ENCODE data around the gene RYR2.

The RYR2 gene

DNA sequence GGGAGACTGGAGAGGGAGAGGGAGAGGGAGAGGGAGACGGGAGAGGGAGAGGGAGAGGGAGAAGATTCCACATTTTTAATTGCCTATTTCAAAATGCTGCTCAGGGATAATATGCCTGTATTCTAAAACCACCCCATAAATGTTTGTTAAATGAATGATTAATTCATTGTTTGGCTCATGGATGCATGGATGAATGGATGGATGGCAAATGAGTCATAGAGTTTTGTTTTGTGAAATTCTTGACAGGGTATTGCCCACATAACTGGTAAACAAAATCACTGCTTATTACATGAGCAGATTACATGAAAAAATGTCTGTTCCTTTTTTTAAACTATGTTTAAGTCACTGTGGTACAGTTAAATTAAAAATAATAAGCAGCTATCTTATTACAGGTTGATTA lies 628.3 kb downstream of the RYR2 start:
- no peak for DNase-seq (ENCODE audit: low read depth in 2 of 2)

DNA sequence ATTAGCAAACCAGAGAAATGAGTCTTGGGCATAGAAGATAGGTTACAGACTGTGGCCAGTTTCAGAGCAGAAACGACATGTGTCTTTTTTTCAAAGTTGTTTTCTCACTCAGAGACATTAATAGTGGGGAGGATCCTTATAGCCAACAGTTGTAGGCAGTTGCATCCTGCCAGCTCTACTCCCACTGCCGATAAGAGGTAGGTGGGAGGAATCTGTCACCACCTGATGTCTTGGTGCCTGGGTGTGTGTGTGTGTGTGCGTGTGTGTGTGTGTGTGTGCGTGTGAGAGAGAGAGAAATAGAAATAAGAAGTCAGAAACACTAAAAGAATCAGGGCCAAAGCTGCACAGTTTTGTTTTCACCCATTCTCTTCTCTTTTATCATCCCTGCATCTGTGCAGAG lies 629.3 kb downstream of the RYR2 start:
- no peak for DNase-seq (ENCODE audit: low read depth in 2 of 2)

DNA sequence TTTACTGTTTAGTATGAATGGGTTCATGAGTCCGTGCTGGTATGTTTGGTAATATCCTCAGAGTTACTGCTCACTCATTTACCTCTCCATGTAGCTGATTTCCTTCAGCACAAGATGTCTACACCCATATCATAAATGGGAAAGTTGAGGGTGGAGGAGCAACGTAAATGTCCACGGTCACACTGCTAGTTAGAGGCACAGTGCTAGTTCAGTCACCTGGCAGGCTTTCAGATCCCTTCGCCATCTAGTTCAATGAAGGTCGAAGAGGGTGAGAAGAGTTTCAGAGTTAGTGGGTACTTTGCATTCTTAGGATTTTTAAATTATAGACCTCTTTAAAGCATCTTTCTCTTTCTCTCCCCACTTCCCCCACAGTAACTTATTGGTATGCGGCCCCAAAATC lies 630.0 kb downstream of the RYR2 start:
- no peak for DNase-seq (ENCODE audit: low read depth in 2 of 2)

DNA sequence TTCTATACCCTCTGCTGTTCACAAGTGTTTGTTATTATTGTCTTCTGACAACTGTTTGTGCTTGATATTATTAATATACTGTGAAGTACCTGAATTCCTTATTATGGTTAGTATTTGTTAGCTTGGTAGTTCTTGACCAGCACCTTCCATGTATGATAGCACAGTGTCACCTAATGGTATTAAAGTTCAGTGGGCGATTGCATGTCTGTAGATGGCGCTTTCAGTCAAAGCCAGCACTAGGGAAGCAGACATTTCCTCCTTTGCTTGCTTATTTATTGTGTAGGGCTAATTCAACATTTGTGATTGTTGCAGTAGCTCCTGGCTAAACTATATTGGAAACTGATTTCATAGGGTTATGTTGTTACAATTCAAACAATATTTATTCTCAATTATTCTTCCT lies 630.8 kb downstream of the RYR2 start:
- DNase-seq (ENCODE audit: low read depth in 2 of 2), result no peak

DNA sequence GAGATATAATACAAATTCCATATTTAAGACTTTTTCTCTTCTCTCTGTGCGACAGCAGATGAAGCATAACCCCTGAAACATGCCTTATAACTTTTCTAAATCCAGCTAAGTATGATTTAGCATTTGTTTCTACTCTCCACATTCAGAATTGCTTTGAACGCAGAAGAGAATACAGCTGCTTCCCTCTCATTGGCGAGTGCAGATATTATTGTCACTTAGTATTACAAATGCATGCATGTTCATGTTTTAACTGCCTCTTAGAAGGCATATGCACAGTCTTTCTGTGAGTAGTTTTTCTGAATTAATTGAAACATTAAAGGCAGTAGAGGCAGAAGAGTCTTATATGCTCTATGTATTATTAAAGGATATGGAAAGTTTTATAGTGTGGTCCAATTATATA lies 631.6 kb downstream of the RYR2 start:
- no peak for DNase-seq (ENCODE audit: low read depth in 2 of 2)

DNA sequence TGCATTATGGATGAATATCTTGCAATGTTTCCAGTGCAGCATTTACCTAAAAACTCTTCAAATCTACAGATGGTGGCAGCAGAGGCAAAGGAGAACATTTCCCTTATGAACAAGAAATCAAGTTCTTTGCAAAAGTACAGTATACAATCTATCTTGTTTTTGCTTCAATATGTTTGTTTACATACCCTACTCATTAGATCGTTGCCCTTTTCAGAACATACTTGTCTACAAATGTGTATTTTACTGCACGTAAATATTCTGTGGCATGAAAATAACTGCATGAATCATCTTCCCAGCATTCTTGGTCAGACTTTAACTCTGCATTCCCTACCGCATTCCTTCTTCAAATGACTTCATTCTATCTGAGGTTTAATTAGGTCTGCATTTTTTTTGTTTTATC lies 636.0 kb downstream of the RYR2 start:
- DNase-seq (ENCODE audit: low read depth in 2 of 2), result no peak

DNA sequence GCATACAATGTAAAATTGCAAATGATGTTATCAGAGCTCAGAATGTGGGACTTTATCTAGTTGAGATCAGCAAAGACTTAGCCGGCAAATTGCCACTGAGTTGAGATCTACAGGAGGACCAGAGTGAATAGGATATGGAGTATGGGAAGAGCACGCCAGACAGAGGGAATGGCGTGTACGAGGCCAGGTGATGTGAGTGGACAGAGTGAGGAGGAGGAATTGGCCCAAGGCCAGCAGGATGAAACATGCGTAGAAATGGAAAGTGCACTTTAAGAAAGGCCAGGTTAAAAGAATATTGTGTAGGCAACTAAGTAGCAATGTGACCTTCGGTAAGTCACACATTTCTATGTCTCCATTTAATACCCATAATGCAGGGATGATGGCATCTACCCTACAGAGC lies 637.7 kb downstream of the RYR2 start:
- no peak for DNase-seq (ENCODE audit: low read depth in 2 of 2)

DNA sequence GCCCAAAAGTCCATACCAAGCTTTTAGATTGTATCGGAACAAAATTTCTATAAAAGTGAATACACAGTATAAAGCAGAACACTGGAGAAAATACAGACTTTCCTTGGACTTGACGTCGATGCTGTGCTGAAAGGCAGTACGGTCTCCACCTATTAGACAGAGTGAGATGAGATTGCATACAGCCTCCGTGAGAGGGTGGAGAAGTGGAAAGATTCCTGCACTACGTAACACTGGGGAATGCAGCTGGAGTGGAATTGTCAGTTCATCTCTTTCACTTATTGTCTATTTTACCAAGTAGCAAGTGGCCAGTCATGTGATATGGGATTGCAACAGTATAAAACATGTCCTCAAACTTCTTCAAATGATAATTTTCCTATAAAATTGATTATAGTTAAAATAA lies 639.2 kb downstream of the RYR2 start:
- DNase-seq (ENCODE audit: low read depth in 2 of 2), result no peak

DNA sequence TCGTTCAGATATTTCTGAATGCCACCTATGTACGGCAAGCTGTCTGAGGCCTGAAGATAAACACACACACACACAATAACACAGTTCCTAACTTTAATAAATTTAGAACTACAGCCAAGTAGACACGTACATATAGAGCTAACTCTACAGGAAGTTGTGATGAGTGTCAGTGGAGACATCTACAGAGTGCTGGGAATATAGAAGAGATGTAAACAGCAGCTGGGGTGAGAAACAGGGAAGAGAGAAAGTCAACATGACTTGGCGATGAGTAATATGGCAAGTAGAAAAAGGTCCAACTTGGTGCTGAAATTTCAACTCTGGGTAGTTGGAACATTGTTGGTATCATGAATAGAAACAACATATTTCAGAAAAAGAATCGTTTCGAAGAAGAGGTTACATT lies 642.3 kb downstream of the RYR2 start:
- no peak for DNase-seq (ENCODE audit: low read depth in 2 of 2)

DNA sequence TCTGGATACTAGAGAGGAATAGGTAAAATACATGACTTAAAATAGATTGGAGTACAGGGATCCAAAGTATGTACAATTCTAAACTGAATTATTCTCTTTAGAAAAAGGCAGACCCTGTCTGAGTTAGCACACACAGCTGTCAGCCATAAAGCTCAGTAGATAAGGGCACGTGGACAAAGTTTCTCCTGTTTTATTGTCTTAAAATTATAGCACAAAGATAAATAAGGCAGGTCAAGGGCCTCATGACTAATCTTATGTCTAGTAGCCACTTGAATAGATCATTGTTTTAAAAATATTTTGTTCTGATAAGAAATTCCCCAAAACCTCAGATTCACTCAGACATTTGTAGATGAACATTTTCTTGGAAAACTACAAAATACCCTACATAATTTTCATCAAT lies 643.6 kb downstream of the RYR2 start:
- no peak for DNase-seq (ENCODE audit: low read depth in 2 of 2)

DNA sequence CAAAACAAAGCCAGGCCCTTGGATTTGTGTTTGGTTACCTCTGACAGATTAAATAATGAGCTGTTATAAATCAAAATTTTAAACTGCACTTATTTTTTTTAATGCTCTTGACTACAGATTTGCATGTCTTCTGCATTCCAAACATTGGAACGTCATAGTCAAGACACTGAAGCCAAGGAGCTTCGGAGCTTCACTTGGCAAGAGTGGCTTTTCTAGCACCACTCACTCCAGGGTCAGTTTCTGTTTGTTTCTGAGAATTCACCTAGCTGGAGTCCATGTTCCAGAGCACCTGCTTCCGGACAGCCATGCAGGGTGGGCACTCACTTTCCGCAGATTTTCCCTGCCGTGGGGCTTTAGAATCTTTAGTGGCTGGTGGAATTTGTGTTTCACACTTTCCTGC lies 645.8 kb downstream of the RYR2 start:
- no peak for DNase-seq (ENCODE audit: low read depth in 2 of 2)

DNA sequence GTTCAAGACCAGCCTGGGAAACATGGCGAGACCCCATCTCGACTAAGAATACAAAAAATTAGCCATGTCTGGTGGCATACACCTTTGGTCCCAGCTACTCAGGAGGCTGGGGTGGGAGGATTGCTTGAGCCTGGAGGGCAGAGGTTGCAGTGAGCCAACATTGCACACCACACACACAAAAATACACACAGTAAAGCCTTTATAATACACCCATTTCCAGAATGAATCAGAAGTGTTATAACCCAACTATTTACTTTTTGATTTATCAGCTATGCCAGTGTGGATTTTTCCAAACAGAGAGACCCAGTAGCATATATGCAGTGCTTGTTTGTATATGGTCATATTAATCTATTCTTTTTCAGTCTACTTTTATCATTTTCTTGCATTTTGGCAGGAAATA lies 648.7 kb downstream of the RYR2 start:
- DNase-seq (ENCODE audit: low read depth in 2 of 2), result no peak

DNA sequence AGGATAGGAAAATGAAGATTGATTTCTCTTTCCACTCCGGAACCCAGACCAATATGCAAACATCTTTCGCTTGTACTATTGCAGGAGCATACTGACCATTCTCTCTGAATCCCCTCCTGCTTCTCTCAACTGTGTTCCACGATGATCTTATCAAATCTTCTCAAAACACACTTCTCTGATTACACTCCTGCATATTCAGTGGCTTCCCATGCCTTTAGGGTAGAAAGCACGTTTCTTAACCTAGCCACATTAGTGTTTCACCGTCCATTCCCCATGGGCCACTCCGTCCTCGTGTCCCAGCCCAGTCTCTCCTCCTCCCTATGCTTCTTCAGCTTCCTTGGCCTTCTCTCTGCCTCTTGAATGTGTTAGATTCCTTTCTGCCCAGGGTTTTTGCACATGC lies 650.3 kb downstream of the RYR2 start:
- no peak for DNase-seq (ENCODE audit: low read depth in 2 of 2)

DNA sequence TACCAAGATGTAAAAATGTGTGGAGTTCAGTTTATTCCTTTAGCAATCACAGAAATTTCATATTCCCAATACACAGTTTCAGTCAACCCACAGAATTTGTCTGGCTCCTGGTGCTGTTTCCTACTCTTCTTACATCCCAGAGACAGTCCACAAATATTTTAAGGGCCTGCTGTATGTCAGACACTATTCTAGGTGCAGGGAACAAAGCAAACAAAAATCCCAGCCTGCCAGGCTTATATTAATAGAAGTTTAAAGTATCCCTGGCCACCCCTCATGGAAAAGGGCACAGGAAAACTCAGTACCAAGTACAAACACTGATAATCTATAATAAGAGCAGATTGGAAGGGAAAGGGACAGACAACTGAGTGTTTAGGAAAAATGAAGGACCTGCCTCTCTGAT lies 653.9 kb downstream of the RYR2 start:
- DNase-seq (ENCODE audit: low read depth in 2 of 2), result no peak

DNA sequence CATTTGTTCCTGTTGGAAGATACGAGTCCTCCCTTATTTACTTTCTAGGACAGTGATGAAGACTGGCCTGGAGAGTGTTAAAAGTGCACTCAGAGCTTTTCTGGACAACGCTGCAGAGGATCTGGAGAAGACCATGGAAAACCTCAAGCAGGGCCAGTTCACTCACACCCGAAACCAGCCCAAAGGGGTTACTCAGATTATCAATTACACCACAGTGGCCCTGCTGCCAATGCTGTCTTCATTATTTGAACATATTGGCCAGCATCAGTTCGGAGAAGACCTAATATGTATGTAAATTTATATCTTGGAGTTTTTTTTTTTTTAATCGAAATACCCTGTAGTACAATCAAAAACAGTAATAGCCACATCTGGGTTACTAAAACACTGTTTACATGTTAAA lies 658.2 kb downstream of the RYR2 start:
- DNase-seq (ENCODE audit: low read depth in 2 of 2), result no peak

DNA sequence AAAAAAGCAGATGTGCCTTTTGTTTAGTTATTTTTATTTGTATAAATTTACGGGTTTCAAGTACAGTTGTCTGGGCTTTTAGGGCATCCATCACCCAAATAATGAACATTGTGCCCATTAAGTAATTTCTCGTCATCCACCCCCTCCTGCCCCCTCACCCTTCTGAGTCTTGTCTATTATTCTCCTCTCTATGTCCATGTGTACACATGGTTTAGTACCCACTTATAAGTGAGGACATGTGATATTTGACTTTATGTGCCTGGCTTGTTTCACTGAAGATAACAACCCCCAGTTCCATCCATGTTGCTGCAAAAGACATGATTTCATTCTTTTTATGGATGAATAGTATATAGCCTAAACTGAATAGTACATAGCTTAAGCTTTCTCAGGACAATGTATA lies 659.5 kb downstream of the RYR2 start:
- DNase-seq (ENCODE audit: low read depth in 2 of 2), result no peak

DNA sequence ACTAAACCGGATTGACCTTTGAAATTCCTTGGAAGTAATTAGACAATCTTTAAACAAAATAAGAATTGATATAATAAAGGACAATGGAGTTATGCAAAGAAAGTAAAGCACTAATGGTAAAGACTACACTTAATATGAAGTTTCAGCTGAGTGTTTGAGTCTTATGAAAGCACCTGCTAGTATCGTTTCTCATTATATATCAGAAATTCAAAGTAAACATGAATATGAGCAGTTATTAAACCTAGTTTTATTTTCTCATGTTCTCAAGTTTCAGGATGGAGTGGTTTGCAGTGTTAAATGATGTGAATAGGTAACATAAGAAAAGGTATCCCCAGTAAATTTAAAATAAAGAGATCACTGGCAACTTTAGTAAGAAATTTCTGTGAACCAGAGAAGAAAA lies 660.2 kb downstream of the RYR2 start:
- DNase-seq (ENCODE audit: low read depth in 2 of 2), result no peak

DNA sequence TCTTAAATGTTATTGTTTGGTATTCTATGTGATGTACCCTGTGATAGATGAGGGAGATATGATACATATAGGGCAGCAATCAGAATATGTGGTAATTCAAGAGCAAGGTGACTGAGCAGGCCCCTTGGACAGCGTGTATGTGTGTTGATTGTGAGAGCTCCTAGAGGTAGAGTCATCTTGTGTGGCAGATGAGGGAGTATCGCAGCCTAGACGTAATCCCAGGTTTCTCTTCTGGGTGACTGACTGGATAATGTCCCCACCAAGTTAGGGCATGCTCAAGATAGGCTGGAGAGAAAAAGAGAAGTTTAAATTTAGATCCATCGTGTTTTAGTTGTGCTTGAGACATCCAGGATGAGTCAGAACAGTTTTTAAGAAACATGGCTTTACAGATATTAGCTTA lies 663.5 kb downstream of the RYR2 start:
- no peak for DNase-seq (ENCODE audit: low read depth in 2 of 2)

DNA sequence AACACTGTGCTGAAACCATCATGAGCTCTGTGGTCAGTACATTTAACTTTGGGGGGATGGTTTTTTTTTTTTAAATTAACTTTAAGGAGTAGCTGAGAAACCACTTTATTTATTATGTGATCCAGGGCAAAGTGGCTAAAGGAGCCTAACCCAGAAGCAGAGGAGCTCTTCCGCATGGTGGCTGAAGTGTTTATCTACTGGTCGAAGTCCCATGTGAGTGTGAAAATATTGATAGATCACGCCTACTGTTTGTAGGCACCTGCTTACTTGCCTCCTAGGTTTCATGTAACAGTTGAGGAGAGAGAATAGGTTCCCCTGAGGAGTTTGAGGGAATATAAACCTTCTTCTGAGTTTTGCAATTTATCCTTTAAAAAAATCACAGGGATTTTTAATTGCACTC lies 667.4 kb downstream of the RYR2 start:
- DNase-seq (ENCODE audit: low read depth in 2 of 2), result no peak

DNA sequence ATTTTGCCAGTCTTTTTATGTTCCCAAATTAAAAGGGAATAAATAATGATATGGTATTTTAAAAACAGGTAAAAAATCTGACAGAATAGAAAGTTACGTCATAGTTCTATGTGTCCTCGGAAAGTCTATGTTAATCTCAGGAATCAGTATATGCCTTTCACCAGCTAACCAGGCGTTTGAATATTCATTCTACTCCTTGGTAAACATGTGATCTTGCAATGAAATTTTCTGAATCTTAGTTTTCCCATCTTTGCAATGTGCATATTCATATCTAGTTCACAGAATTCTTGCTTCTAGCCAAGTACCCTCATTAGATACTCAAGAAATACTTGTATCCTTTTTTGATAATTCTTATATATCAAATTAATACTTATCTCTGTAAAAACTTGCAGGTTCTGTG lies 669.3 kb downstream of the RYR2 start:
- no peak for DNase-seq (ENCODE audit: low read depth in 2 of 2)

DNA sequence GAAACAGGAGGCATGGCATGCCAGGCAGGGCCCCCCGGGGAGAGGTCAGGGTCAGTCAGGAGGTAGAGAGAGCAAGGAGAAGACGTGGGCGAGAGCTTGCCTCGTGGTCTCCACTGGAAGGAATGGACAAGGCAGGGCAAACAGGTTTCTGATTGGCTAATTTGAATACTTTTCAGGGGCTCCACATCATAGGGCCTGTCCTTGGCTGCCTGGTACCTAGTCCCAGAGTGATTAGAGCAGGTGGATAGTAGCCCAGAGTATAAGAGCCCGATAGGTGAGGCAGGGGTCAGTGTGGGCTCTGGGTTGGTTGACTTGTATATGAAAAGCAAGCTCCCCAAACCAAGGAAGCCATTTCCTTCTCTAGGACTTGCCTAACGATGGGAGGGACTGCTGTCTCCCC lies 670.1 kb downstream of the RYR2 start:
- no peak for DNase-seq (ENCODE audit: low read depth in 2 of 2)

DNA sequence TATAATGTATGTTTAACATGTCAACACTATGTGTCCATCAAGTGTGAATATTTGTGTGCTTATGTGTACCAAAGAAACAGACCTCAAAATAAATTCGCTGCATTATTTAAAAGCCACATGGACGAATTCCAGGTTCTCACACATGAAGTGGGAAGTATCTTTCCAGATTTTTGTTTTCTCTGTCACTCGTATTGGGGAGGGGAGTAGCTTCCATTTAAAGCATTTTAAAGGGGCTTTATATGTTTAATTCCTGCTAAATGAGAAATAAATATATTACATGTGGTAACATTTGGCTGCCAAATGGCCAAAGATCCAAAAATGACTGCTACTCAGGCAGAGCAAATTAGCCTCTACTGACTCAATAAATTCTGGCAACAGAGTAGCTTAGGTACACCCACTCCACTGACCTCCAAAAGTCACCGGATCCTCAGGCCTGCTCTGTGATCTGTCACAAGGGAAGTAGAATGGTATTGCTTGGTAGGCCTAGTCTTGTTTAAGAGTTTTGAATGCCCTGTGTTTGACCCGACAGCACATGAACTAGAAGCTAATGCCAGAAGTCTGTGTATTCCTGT lies 670.7 kb downstream of the RYR2 start:
- DNase-seq (ENCODE audit: low read depth in 2 of 2), result no peak

DNA sequence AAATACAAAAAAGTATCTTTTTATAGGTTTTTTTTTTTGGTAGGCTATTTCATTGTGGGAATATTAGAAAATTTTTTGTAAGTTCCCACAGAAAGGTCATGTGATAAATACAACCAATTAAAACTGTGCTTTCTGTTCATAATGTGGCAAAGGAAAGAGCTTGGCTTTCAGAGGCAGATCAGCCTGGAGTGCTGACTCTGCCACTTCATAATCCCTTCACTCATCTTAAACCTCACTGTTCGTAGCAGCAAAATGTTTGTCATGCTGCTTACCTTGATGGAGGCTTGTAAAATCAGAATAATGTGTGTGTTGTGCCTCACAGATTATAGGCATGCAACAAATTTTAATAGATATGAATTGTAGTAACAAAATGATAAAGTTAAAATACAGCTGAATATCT lies 671.9 kb downstream of the RYR2 start:
- no peak for DNase-seq (ENCODE audit: low read depth in 2 of 2)

DNA sequence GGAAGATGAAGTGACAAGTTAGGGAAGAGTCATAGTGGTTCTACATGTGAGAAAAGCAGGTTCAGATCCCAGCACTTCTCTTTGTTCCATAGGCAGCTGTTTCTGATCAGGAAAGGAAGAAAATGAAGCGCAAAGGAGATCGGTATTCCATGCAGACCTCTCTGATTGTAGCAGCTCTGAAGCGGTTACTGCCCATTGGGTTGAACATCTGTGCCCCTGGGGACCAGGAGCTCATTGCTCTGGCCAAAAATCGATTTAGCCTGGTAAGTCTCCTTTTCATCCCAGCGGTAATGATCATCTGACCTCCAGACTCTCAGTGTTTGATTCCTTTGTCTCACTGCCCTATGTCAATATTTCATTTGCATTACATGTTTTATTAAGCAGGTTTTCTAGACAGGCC lies 675.1 kb downstream of the RYR2 start:
- no peak for DNase-seq (ENCODE audit: low read depth in 2 of 2)

DNA sequence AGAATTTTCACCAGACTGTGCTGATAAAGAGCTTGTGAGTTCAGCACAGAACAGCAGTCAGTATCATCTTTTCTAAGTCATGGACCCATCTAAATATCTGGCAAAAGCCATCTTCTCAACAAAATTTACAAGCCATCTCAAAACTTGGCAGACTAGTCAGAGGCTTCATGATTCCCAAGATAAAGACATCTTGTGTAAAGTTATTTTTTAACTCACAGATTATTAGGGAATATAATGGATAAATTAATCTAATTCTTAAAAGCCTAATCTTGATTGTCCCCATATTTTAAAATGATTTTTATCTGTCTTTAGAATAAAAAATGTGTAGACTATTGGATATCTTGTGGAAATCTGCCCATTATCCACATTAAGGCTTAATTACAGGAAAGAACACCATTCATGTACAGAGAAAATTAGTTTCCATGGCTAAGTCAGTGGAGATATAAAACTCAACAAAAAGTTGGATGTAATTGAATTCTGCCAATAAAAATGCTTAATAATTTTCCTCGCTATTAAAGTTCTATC lies 688.9 kb downstream of the RYR2 start:
- no peak for DNase-seq (ENCODE audit: low read depth in 2 of 2)
